Liver (tissue), 9 donors: Measurements from ENCODE around the gene KRTAP2-2. TPM values are rescaled to one million over a fixed set of nuclear protein-coding genes. Genes with fewer than 3 reads are reported as not detected.
"Not testable (repeated sequence)": the region's sequence is repeated elsewhere in the genome, so short reads cannot be mapped to it uniquely, and the experiment has no call there.

Experiments used
- DNase-seq: peaks from one replicate; pipeline ENCODE4 v3.0.0-alpha.2; 2017; ENCODE audit warnings: low spot score
- H3K27ac ChIP-seq, 2 donors: one replicate each; pipeline ENCODE4 v1.7.0; 2013; ENCODE audit warnings: inconsistent platforms in 2 of 2, low read length in 2 of 2, control low read depth in 1 of 2, low read depth in 1 of 2, mild to moderate bottlenecking in 1 of 2
- H3K27me3 ChIP-seq, 4 donors: one replicate each; pipeline versions ENCODE4 v1.6.1 to v1.7.0; 2013; ENCODE audit warnings: low read length in 3 of 4, inconsistent platforms in 1 of 4, mild to moderate bottlenecking in 1 of 4, moderate library complexity in 1 of 4; ENCODE audit not compliant: control insufficient read depth in 4 of 4, insufficient read depth in 4 of 4
- H3K36me3 ChIP-seq, 4 donors: one replicate each; pipeline versions ENCODE4 v1.6.1 to v1.7.0; 2013; ENCODE audit warnings: low read length in 3 of 4, mild to moderate bottlenecking in 3 of 4, low read depth in 1 of 4, moderate library complexity in 1 of 4; ENCODE audit not compliant: control insufficient read depth in 4 of 4, insufficient read depth in 3 of 4
- H3K4me1 ChIP-seq, 4 donors: one replicate each; pipeline versions ENCODE4 v1.6.1 to v1.7.0; 2013; ENCODE audit warnings: low read length in 3 of 4, mild to moderate bottlenecking in 3 of 4, moderate library complexity in 1 of 4; ENCODE audit not compliant: control insufficient read depth in 4 of 4, insufficient read depth in 4 of 4
- H3K4me3 ChIP-seq, 3 donors: one replicate each; pipeline versions ENCODE4 v1.6.1 to v1.7.0; 2013; ENCODE audit warnings: low read length in 3 of 3, control low read depth in 1 of 3, low read depth in 1 of 3, mild to moderate bottlenecking in 1 of 3
- H3K9ac ChIP-seq, 2 donors: one replicate each; pipeline ENCODE4 v1.7.0; 2013; ENCODE audit warnings: low read length in 2 of 2, mild to moderate bottlenecking in 2 of 2, moderate library complexity in 2 of 2, control low read depth in 1 of 2, low read depth in 1 of 2
- H3K9me3 ChIP-seq, 4 donors: one replicate each; pipeline versions ENCODE4 v1.6.1 to v1.7.0; 2013; ENCODE audit warnings: low read length in 3 of 4; ENCODE audit not compliant: control insufficient read depth in 4 of 4
- ATF3 ChIP-seq: IDR thresholded peaks from 2 replicates; pipeline ENCODE4 v1.6.1; 2016; ENCODE audit warnings: antibody characterized with exemption
- CTCF ChIP-seq: fragments of 150-350 bp; IDR thresholded peaks from 2 replicates; pipeline ENCODE4 v1.5.1; 2017; ENCODE audit warnings: improper control_type of control experiment, low read depth, low read length; ENCODE audit not compliant: missing input control
- EGR1 ChIP-seq, 2 donors: IDR thresholded peaks; 2 replicates each; pipeline ENCODE4 v1.6.1; 2016 to 2018; ENCODE audit warnings: antibody characterized with exemption in 2 of 2, low read depth in 2 of 2
- FOXA1 ChIP-seq: IDR thresholded peaks from 2 replicates; pipeline ENCODE4 v1.6.1; 2016; ENCODE audit warnings: antibody characterized with exemption
- FOXA2 ChIP-seq: IDR thresholded peaks from 2 replicates; pipeline ENCODE4 v1.6.1; 2016; ENCODE audit warnings: antibody characterized with exemption
- GABPA ChIP-seq, 2 donors: IDR thresholded peaks in 1 of 2; conservative IDR thresholded peaks in 1 of 2; 2 replicates each; pipeline ENCODE4 v1.6.1; 2016; ENCODE audit warnings: antibody characterized with exemption in 2 of 2, mild to moderate bottlenecking in 1 of 2, moderate library complexity in 1 of 2
- HNF4A ChIP-seq, 2 donors: conservative IDR thresholded peaks; 2 replicates each; pipeline ENCODE4 v1.6.1; 2016; ENCODE audit warnings: antibody characterized with exemption in 2 of 2, mild to moderate bottlenecking in 2 of 2
- HNF4G ChIP-seq: IDR thresholded peaks from 2 replicates; pipeline ENCODE4 v1.6.1; 2016; ENCODE audit warnings: antibody characterized with exemption
- JUND ChIP-seq, 2 donors: IDR thresholded peaks; 2 replicates each; pipeline ENCODE4 v1.6.1; 2016; ENCODE audit warnings: antibody characterized with exemption in 2 of 2
- MAX ChIP-seq: IDR thresholded peaks from 2 replicates; pipeline ENCODE4 v1.6.1; 2016; ENCODE audit warnings: antibody characterized with exemption
- NR2F2 ChIP-seq: IDR thresholded peaks from 2 replicates; pipeline ENCODE4 v1.6.1; 2016; ENCODE audit warnings: antibody characterized with exemption
- RAD21 ChIP-seq, 2 donors: IDR thresholded peaks; 2 replicates each; pipeline ENCODE4 v1.6.1; 2016; ENCODE audit warnings: antibody characterized with exemption in 2 of 2, mild to moderate bottlenecking in 2 of 2
- RXRA ChIP-seq, 2 donors: IDR thresholded peaks; 2 replicates each; pipeline ENCODE4 v1.6.1; 2017 to 2018; ENCODE audit warnings: antibody characterized with exemption in 2 of 2, mild to moderate bottlenecking in 1 of 2
- SP1 ChIP-seq: IDR thresholded peaks from 2 replicates; pipeline ENCODE4 v1.6.1; 2018; ENCODE audit warnings: antibody characterized with exemption, mild to moderate bottlenecking
- TAF1 ChIP-seq: conservative IDR thresholded peaks from 2 replicates; pipeline ENCODE4 v1.6.1; 2016; ENCODE audit warnings: antibody characterized with exemption, mild to moderate bottlenecking
- YY1 ChIP-seq: IDR thresholded peaks from 2 replicates; pipeline ENCODE4 v1.6.1; 2016; ENCODE audit warnings: antibody characterized with exemption, mild to moderate bottlenecking
- ZBTB33 ChIP-seq: IDR thresholded peaks from 2 replicates; pipeline ENCODE4 v1.6.1; 2016; ENCODE audit warnings: antibody characterized with exemption
- WGBS: extraction: QIAGEN DNeasy Blood & Tissue Kit; methylation state at CpG from one replicate; pipeline ENCODE4 v1.1.7; 2013; 5-methylcytosine and 5-hydroxymethylcytosine counted together
- polyA plus RNA-seq, 2 donors: library from polyadenylated mRNA; stranded (reverse) in 1 of 2; unstranded in 1 of 2; fragments of 200-250 nt in 1 of 2; fragments of >200 nt in 1 of 2; fragmentation: Nextera tagmentation in 1 of 2; extraction: Ambion mirVana in 1 of 2; gene quantifications; one replicate each; pipeline versions ENCODE4 v1.2.1 to v1.2.3, GENCODE V29; 2013 to 2015
- total RNA-seq, 2 donors: library from RNA; depleted of rRNA; stranded (reverse); fragments of >200 nt; gene quantifications; one replicate each; pipeline ENCODE4 v1.2.3, GENCODE V29; 2014
- donor health status: healthy.
- donor health status: healthy.
- donor health status: healthy.
- donor health status: healthy.
- donor health status: healthy.

KRTAP2-2 gene
- total and polyA plus RNA-seq, 4 donors, result not detected

- DNase-seq, result no peak
- TF ChIP-seq GABPA (IDR thresholded peaks at IDR 0.05 in 1 of 2, conservative IDR thresholded peaks at IDR 0.05 in 1 of 2), result no peak
- H3K9me3 ChIP-seq, result no peaks in the 10 kb centered on the region
- no peaks in the 10 kb centered on the region for H3K36me3 ChIP-seq
- peaks cover 0 to 9% (median 0%) of the 10 kb centered on the region in 4 donors for H3K27me3 ChIP-seq
- no peaks in the 10 kb centered on the region for H3K4me1 ChIP-seq
- no peak within 1 kb of the TSS for H3K9ac ChIP-seq
- no peak within 1 kb of the TSS for H3K4me3 ChIP-seq
- WGBS, result 66% methylated on average over 6 of the region's 6 CpGs
- H3K27ac ChIP-seq, result no peak within 1 kb of the TSS
Observed at GRCh38 chr17:41060052-41060604, 5.1 kb upstream of the KRTAP2-2 start, which contains the start of gene KRTAP2-3. TSS of gene KRTAP2-3 (minus strand) at chr17:41060114. CDS start at chr17:41060050, 64 bp downstream.

- H3K9ac ChIP-seq, H3K4me1 ChIP-seq, H3K36me3 ChIP-seq, DNase-seq, H3K9me3 ChIP-seq, H3K4me3 ChIP-seq, H3K27me3 ChIP-seq, H3K27ac ChIP-seq: not testable (repeated sequence)
- WGBS, result 24% methylated on average over 10 of the region's 31 CpGs
Observed at GRCh38 chr17:41059276-41060051, 4.4 kb upstream of the KRTAP2-2 start.

GRCh38 chr17:41058741-41059140 lies 3.7 kb upstream of the KRTAP2-2 start:
- WGBS, result 84% methylated on average over 5 of the region's 5 CpGs
- Histone ChIP-seq H3K27me3 (peaks cover 0 to 9% (median 0%) of the 10 kb centered on the region in 4 donors), H3K4me1 (no peaks in the 10 kb centered on the region), H3K4me3 (no peak overlapping the region), H3K9me3 (no peaks in the 10 kb centered on the region), H3K36me3 (no peaks in the 10 kb centered on the region), H3K27ac (no peak overlapping the region), H3K9ac (no peak overlapping the region)
- no peak for TF ChIP-seq NR2F2
- no peak for TF ChIP-seq RXRA (IDR thresholded peaks at IDR 0.05)
- TF ChIP-seq ATF3, result no peak
- TF ChIP-seq JUND (IDR thresholded peaks at IDR 0.05), result no peak
- no peak for TF ChIP-seq CTCF
- DNase-seq, result no peak

GRCh38 chr17:41057547-41057946 lies 2.5 kb upstream of the KRTAP2-2 start:
- Histone ChIP-seq H3K27ac (no peak overlapping the region), H3K27me3 (peaks cover 0 to 9% (median 0%) of the 10 kb centered on the region in 4 donors), H3K9me3 (no peaks in the 10 kb centered on the region), H3K4me1 (no peaks in the 10 kb centered on the region), H3K9ac (no peak overlapping the region), H3K4me3 (no peak overlapping the region), H3K36me3 (no peaks in the 10 kb centered on the region)
- WGBS, result 88% methylated on average over 1 of the region's 1 CpG
- no peak for DNase-seq
- no peak for TF ChIP-seq HNF4G
- TF ChIP-seq RAD21 (IDR thresholded peaks at IDR 0.05), result no peak
- TF ChIP-seq FOXA1, result no peak
- no peak for TF ChIP-seq GABPA (IDR thresholded peaks at IDR 0.05 in 1 of 2, conservative IDR thresholded peaks at IDR 0.05 in 1 of 2)
- no peak for TF ChIP-seq JUND (IDR thresholded peaks at IDR 0.05)
- no peak for TF ChIP-seq FOXA2
- no peak for TF ChIP-seq SP1
- TF ChIP-seq MAX, result no peak
- TF ChIP-seq RXRA (IDR thresholded peaks at IDR 0.05), result no peak
- no peak for TF ChIP-seq YY1
- no peak for TF ChIP-seq HNF4A (conservative IDR thresholded peaks at IDR 0.05)
- TF ChIP-seq ZBTB33, result no peak
- TF ChIP-seq TAF1, result no peak
- no peak for TF ChIP-seq NR2F2
- no peak for TF ChIP-seq EGR1 (IDR thresholded peaks at IDR 0.05; ENCODE audit: low read depth in 2 of 2)
